HCT116 (cell line): ENCODE measurements around the gene HMCN1.

Experiments
- RAD21 ChIP-seq: IDR thresholded peaks from 2 replicates; pipeline ENCODE4 v1.6.1; 2012; ENCODE audit warnings: low read depth, mild to moderate bottlenecking
- TF ChIP-seq, protein P1 (sequence below), 3 experiments: fragments of 200-600 bp in 1 of 3; sonication (generic) in 1 of 3; IDR thresholded peaks in 2 of 3; conservative IDR thresholded peaks in 1 of 3; 2 replicates each; pipeline ENCODE4 v1.5.1; 2012 to 2017; ENCODE audit warnings: low read depth in 2 of 3, low read length in 2 of 3, antibody characterized with exemption in 1 of 3, borderline replicate concordance in 1 of 3, control low read depth in 1 of 3, mild to moderate bottlenecking in 1 of 3, mixed read lengths in 1 of 3, mixed run types in 1 of 3, moderate library complexity in 1 of 3; ENCODE audit not compliant: insufficient read depth in 1 of 3

DNA sequence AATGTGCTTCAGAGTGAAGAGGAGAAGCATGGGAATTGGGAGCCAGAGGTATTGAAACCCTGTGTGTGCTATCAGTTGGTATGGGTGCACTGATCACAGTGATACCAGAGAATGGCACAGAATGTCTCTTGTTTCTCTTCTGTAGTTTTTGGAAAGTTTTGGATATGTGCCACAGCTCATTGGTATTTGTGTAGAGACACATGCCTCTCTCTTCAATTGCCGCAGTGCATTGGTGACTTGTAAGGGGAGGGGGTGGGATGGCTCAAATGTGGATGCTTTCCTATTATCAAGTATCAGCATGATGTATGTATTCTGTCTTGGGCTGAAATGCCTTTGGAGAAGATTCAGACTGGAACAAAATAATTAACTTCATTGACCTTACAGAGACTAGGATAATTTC lies 101.0 kb downstream of the HMCN1 start:
- TF ChIP-seq, protein P1, sequence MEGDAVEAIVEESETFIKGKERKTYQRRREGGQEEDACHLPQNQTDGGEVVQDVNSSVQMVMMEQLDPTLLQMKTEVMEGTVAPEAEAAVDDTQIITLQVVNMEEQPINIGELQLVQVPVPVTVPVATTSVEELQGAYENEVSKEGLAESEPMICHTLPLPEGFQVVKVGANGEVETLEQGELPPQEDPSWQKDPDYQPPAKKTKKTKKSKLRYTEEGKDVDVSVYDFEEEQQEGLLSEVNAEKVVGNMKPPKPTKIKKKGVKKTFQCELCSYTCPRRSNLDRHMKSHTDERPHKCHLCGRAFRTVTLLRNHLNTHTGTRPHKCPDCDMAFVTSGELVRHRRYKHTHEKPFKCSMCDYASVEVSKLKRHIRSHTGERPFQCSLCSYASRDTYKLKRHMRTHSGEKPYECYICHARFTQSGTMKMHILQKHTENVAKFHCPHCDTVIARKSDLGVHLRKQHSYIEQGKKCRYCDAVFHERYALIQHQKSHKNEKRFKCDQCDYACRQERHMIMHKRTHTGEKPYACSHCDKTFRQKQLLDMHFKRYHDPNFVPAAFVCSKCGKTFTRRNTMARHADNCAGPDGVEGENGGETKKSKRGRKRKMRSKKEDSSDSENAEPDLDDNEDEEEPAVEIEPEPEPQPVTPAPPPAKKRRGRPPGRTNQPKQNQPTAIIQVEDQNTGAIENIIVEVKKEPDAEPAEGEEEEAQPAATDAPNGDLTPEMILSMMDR (IDR thresholded peaks at IDR 0.05 in 2 of 3, conservative IDR thresholded peaks at IDR 0.05 in 1 of 3; ENCODE audit: borderline replicate concordance in 1 of 3, insufficient read depth in 1 of 3, low read depth in 2 of 3, low read length in 2 of 3), result no peak
- TF ChIP-seq RAD21, result no peak
